Neuron (in vitro differentiated cells): ENCODE data around the gene ACSL3.

Source experiments
- H2AFZ ChIP-seq: one replicate; pipeline ENCODE4 v1.6.1; 2013; ENCODE audit warnings: low read depth, mild to moderate bottlenecking, inconsistent platforms, low read length, moderate library complexity
- H3K27me3 ChIP-seq: one replicate; pipeline ENCODE4 v1.6.1; 2013; ENCODE audit warnings: low read length; ENCODE audit not compliant: insufficient read depth
- H3K36me3 ChIP-seq: one replicate; pipeline ENCODE4 v1.6.1; 2013; ENCODE audit warnings: low read length; ENCODE audit not compliant: insufficient read depth
- H3K4me1 ChIP-seq: one replicate; pipeline ENCODE4 v1.6.1; 2013; ENCODE audit warnings: low read length; ENCODE audit not compliant: insufficient read depth
- H3K4me3 ChIP-seq: 2 replicates; pipeline ENCODE4 v1.5.1; 2013; ENCODE audit warnings: mild to moderate bottlenecking, low read length, moderate library complexity
- H3K9me3 ChIP-seq: one replicate; pipeline ENCODE4 v1.6.1; 2013; ENCODE audit warnings: low read length

ACSL3 gene

GRCh38 chr2:222935688-222936298 is 75.0 kb downstream of the ACSL3 start:
- Histone ChIP-seq H3K9me3 (peaks cover 7% of the 10 kb centered on the region), H3K36me3 (peaks cover 69% of the 10 kb centered on the region), H3K4me1 (no peaks in the 10 kb centered on the region), H2AFZ (no peak overlapping the region), H3K27me3 (no peaks in the 10 kb centered on the region), H3K4me3 (no peak overlapping the region)

- H3K36me3 ChIP-seq: peaks cover 68% of the 10 kb centered on the region
Observed at GRCh38 chr2:222936705-222937104, 75.9 kb downstream of the ACSL3 start.

GRCh38 chr2:222938327-222938726 is 77.5 kb downstream of the ACSL3 start:
- Histone ChIP-seq H3K4me1 (no peaks in the 10 kb centered on the region), H3K4me3 (no peak overlapping the region), H3K9me3 (peaks cover 7% of the 10 kb centered on the region), H2AFZ (no peak overlapping the region), H3K36me3 (peaks cover 60% of the 10 kb centered on the region), H3K27me3 (no peaks in the 10 kb centered on the region)

More at GRCh38 chr2:222936705-222937104, 75.9 kb downstream of the ACSL3 start:
- no peak overlapping the region for H3K4me3 ChIP-seq
- no peaks in the 10 kb centered on the region for H3K4me1 ChIP-seq
- no peaks in the 10 kb centered on the region for H3K27me3 ChIP-seq
- H2AFZ ChIP-seq: no peak overlapping the region
- peaks cover 7% of the 10 kb centered on the region for H3K9me3 ChIP-seq

GRCh38 chr2:222939208-222939856 is 78.5 kb downstream of the ACSL3 start:
- peaks cover 7% of the 10 kb centered on the region for H3K9me3 ChIP-seq
- no peaks in the 10 kb centered on the region for H3K4me1 ChIP-seq
- H2AFZ ChIP-seq: no peak overlapping the region
- no peak overlapping the region for H3K4me3 ChIP-seq
- H3K36me3 ChIP-seq: peaks cover 51% of the 10 kb centered on the region
- no peaks in the 10 kb centered on the region for H3K27me3 ChIP-seq

- no peak overlapping the region for H3K4me3 ChIP-seq
- no peak overlapping the region for H2AFZ ChIP-seq
- H3K4me1 ChIP-seq: no peaks in the 10 kb centered on the region
- H3K36me3 ChIP-seq: peaks cover 44% of the 10 kb centered on the region
- H3K9me3 ChIP-seq: peaks cover 7% of the 10 kb centered on the region
- H3K27me3 ChIP-seq: no peaks in the 10 kb centered on the region
Observed at GRCh38 chr2:222939979-222940378, 79.1 kb downstream of the ACSL3 start.

GRCh38 chr2:222941510-222942032 is 80.7 kb downstream of the ACSL3 start:
- Histone ChIP-seq H3K9me3 (peaks cover 7% of the 10 kb centered on the region), H3K4me3 (no peak overlapping the region), H3K27me3 (no peaks in the 10 kb centered on the region), H2AFZ (no peak overlapping the region), H3K4me1 (no peaks in the 10 kb centered on the region), H3K36me3 (peaks cover 30% of the 10 kb centered on the region)

- Histone ChIP-seq H3K27me3 (no peaks in the 10 kb centered on the region), H3K9me3 (peaks cover 4% of the 10 kb centered on the region), H3K4me3 (no peak overlapping the region), H3K36me3 (peaks cover 22% of the 10 kb centered on the region), H2AFZ (no peak overlapping the region), H3K4me1 (no peaks in the 10 kb centered on the region)
Observed at GRCh38 chr2:222942561-222942960, 81.7 kb downstream of the ACSL3 start.

- Histone ChIP-seq H3K9me3 (peaks cover 4% of the 10 kb centered on the region), H3K27me3 (no peaks in the 10 kb centered on the region), H3K4me3 (no peak overlapping the region), H2AFZ (no peak overlapping the region), H3K4me1 (no peaks in the 10 kb centered on the region), H3K36me3 (peaks cover 21% of the 10 kb centered on the region)
Observed at GRCh38 chr2:222942977-222943376, 82.1 kb downstream of the ACSL3 start.

GRCh38 chr2:222943820-222944219 is 83.0 kb downstream of the ACSL3 start:
- no peak overlapping the region for H3K4me3 ChIP-seq
- no peaks in the 10 kb centered on the region for H3K27me3 ChIP-seq
- H2AFZ ChIP-seq: no peak overlapping the region
- no peaks in the 10 kb centered on the region for H3K9me3 ChIP-seq
- H3K36me3 ChIP-seq: peaks cover 21% of the 10 kb centered on the region
- no peaks in the 10 kb centered on the region for H3K4me1 ChIP-seq

GRCh38 chr2:222944552-222944951 is 83.7 kb downstream of the ACSL3 start:
- no peak overlapping the region for H2AFZ ChIP-seq
- H3K36me3 ChIP-seq: peaks cover 21% of the 10 kb centered on the region
- no peaks in the 10 kb centered on the region for H3K4me1 ChIP-seq
- H3K27me3 ChIP-seq: no peaks in the 10 kb centered on the region
- no peak overlapping the region for H3K4me3 ChIP-seq
- H3K9me3 ChIP-seq: no peaks in the 10 kb centered on the region

- no peak overlapping the region for H3K4me3 ChIP-seq
- no peaks in the 10 kb centered on the region for H3K4me1 ChIP-seq
- H3K9me3 ChIP-seq: no peaks in the 10 kb centered on the region
- no peak overlapping the region for H2AFZ ChIP-seq
- peaks cover 15% of the 10 kb centered on the region for H3K36me3 ChIP-seq
- no peaks in the 10 kb centered on the region for H3K27me3 ChIP-seq
Observed at GRCh38 chr2:222944971-222945740, 84.3 kb downstream of the ACSL3 start.

- peaks cover 9% of the 10 kb centered on the region for H3K36me3 ChIP-seq
- H3K9me3 ChIP-seq: no peaks in the 10 kb centered on the region
- H3K4me3 ChIP-seq: no peak overlapping the region
- H2AFZ ChIP-seq: no peak overlapping the region
- no peaks in the 10 kb centered on the region for H3K4me1 ChIP-seq
- H3K27me3 ChIP-seq: no peaks in the 10 kb centered on the region
Observed at GRCh38 chr2:222945887-222946286, 85.1 kb downstream of the ACSL3 start.

GRCh38 chr2:222946700-222947287 is 86.0 kb downstream of the ACSL3 start:
- H3K4me1 ChIP-seq: no peaks in the 10 kb centered on the region
- H3K27me3 ChIP-seq: no peaks in the 10 kb centered on the region
- peaks cover 2% of the 10 kb centered on the region for H3K36me3 ChIP-seq
- no peak overlapping the region for H3K4me3 ChIP-seq
- H2AFZ ChIP-seq: no peak overlapping the region
- H3K9me3 ChIP-seq: no peaks in the 10 kb centered on the region
